Nephron (organoid): ENCODE results near the gene SPOCK2.
"Not testable (repeated sequence)": the region's sequence is repeated elsewhere in the genome, so short reads cannot be mapped to it uniquely, and the experiment has no call there.

Source experiments
- H3K27ac Mint-ChIP-seq, 3 experiments: 2 replicates each; pipeline ENCODE4 v1.8.0; 2020; ENCODE audit warnings: mixed read lengths in 3 of 3, mild to moderate bottlenecking in 2 of 3, moderate library complexity in 1 of 3
- H3K27me3 Mint-ChIP-seq: 2 replicates; pipeline ENCODE4 v1.8.0; 2021; ENCODE audit warnings: low read depth, mild to moderate bottlenecking, moderate library complexity, mixed read lengths
- H3K36me3 Mint-ChIP-seq: 2 replicates; pipeline ENCODE4 v1.8.0; 2020; ENCODE audit warnings: low read depth, mixed read lengths
- H3K4me1 Mint-ChIP-seq: 2 replicates; pipeline ENCODE4 v1.8.0; 2020; ENCODE audit warnings: mixed read lengths
- H3K4me3 Mint-ChIP-seq, 3 experiments: 2 replicates each; pipeline ENCODE4 v1.8.0; 2020; ENCODE audit warnings: mild to moderate bottlenecking in 3 of 3, mixed read lengths in 3 of 3, moderate library complexity in 2 of 3
- H3K9me3 Mint-ChIP-seq: 2 replicates; pipeline ENCODE4 v1.8.0; 2020; ENCODE audit warnings: mixed read lengths
- TF ChIP-seq, protein P1 (sequence below), 3 experiments: fragments of 200-600 bp; sonication (generic); IDR thresholded peaks; one replicate each; pipeline ENCODE4 v1.5.0; 2021; ENCODE audit warnings: antibody characterized with exemption in 3 of 3; ENCODE audit not compliant: unreplicated experiment in 3 of 3

SPOCK2 gene

GRCh38 chr10:72034761-72035160 is 53.6 kb downstream of the SPOCK2 start:
- Mint-ChIP-seq H3K27me3 (peaks cover 16% of the 10 kb centered on the region), H3K4me3 (no peak overlapping the region), H3K9me3 (no peaks in the 10 kb centered on the region), H3K27ac (peak overlapping the region; percentile 53 to 70 (median 70)), H3K4me1 (peaks cover 45% of the 10 kb centered on the region), H3K36me3 (no peaks in the 10 kb centered on the region)
- TF ChIP-seq, protein P1, sequence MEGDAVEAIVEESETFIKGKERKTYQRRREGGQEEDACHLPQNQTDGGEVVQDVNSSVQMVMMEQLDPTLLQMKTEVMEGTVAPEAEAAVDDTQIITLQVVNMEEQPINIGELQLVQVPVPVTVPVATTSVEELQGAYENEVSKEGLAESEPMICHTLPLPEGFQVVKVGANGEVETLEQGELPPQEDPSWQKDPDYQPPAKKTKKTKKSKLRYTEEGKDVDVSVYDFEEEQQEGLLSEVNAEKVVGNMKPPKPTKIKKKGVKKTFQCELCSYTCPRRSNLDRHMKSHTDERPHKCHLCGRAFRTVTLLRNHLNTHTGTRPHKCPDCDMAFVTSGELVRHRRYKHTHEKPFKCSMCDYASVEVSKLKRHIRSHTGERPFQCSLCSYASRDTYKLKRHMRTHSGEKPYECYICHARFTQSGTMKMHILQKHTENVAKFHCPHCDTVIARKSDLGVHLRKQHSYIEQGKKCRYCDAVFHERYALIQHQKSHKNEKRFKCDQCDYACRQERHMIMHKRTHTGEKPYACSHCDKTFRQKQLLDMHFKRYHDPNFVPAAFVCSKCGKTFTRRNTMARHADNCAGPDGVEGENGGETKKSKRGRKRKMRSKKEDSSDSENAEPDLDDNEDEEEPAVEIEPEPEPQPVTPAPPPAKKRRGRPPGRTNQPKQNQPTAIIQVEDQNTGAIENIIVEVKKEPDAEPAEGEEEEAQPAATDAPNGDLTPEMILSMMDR (IDR thresholded peaks at IDR 0.05; ENCODE audit: unreplicated experiment in 3 of 3) = no peak

- Mint-ChIP-seq H3K9me3 (no peaks in the 10 kb centered on the region), H3K4me3 (no peak overlapping the region), H3K27ac (peak overlapping the region in 2 of 3 experiments; percentile 44 to 53), H3K36me3 (no peaks in the 10 kb centered on the region), H3K4me1 (peaks cover 45% of the 10 kb centered on the region), H3K27me3 (peaks cover 16% of the 10 kb centered on the region)
- TF ChIP-seq, protein P1 (IDR thresholded peaks at IDR 0.05; ENCODE audit: unreplicated experiment in 3 of 3) = no peak
These were observed 54.3 kb downstream of the SPOCK2 start for GRCh38 chr10:72034040-72034499.

DNA sequence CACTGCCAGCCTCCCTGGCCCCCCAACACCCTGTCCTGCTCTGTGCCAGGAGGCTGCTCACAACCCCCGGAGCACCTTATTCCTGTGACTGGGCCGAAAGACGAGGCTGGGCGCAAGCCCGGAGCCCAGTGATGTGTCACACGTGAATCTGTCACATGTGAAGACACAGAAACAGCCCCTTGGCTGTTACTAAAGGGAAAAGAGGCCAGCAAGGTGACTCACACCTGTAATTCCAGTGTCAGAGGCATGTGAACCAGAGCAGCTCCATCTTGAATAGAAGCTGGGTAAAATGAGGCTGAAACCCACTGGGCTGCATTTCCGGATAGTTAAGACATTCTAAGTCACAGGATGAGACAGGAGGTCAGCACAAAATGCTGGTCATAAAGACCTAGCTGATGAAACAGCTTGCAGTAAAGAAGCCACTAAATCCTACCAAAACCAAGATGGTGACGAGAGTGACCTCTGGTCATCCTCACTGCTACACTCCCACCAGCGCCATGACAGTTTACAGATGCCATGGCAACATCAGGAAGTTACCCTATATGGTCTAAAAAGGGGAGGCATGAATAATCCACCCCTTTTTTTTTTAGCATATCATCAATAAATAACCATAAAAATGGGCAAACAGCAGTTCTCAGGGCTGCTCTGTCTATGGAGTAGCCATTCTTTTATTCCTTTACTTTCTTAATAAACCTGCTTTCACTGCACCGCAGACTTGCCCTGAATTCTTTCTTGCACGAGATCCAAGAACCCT is 55.8 kb downstream of the SPOCK2 start:
- Mint-ChIP-seq H3K27me3 (peaks cover 16% of the 10 kb centered on the region), H3K4me1 (peaks cover 52% of the 10 kb centered on the region), H3K27ac (peak overlapping the region in 2 of 3 experiments; percentile 53 to 81)
- H3K9me3 Mint-ChIP-seq, H3K4me3 Mint-ChIP-seq, H3K36me3 Mint-ChIP-seq: not testable (repeated sequence)

GRCh38 chr10:72031706-72032105 is 56.6 kb downstream of the SPOCK2 start:
- H3K4me3 Mint-ChIP-seq = no peak overlapping the region
- peaks cover 16% of the 10 kb centered on the region for H3K27me3 Mint-ChIP-seq
- TF ChIP-seq, protein P1 (IDR thresholded peaks at IDR 0.05; ENCODE audit: unreplicated experiment in 3 of 3) = no peak
- H3K9me3 Mint-ChIP-seq = peaks cover 4% of the 10 kb centered on the region
- H3K27ac Mint-ChIP-seq = peak overlapping the region in 1 of 3 experiments; percentile 64
- H3K4me1 Mint-ChIP-seq = peaks cover 59% of the 10 kb centered on the region
- H3K36me3 Mint-ChIP-seq = no peaks in the 10 kb centered on the region

- Mint-ChIP-seq H3K4me3 (peak overlapping the region in 1 of 3 experiments; percentile 22), H3K27me3 (peaks cover 13% of the 10 kb centered on the region), H3K27ac (peak overlapping the region; percentile 26 to 94 (median 76)), H3K4me1 (peaks cover 65% of the 10 kb centered on the region), H3K36me3 (no peaks in the 10 kb centered on the region), H3K9me3 (peaks cover 4% of the 10 kb centered on the region)
- TF ChIP-seq, protein P1 (IDR thresholded peaks at IDR 0.05; ENCODE audit: unreplicated experiment in 3 of 3) = no peak
These were observed 57.4 kb downstream of the SPOCK2 start for GRCh38 chr10:72030762-72031543.

GRCh38 chr10:72029414-72029813 is 58.9 kb downstream of the SPOCK2 start:
- Mint-ChIP-seq H3K27me3 (peaks cover 8% of the 10 kb centered on the region), H3K36me3 (no peaks in the 10 kb centered on the region), H3K27ac (peak overlapping the region in 2 of 3 experiments; percentile 26 to 94), H3K9me3 (peaks cover 4% of the 10 kb centered on the region), H3K4me3 (peak overlapping the region in 1 of 3 experiments; percentile 9), H3K4me1 (peaks cover 70% of the 10 kb centered on the region)
- TF ChIP-seq, protein P1 (IDR thresholded peaks at IDR 0.05; ENCODE audit: unreplicated experiment in 3 of 3) = no peak
